Heart left ventricle (tissue), 16 donors: ENCODE results near the gene GRIN3B. TPM values are rescaled to one million over a fixed set of nuclear protein-coding genes. Genes with fewer than 3 reads are reported as not detected.
A peak's percentile ranks its signal among the peaks of the same experiment; 100 is the strongest.

Experiments
- ATAC-seq, 4 donors: fragments of 200-7000 bp; cut with Tn5 transposase; one replicate each; pipeline ENCODE4 v1.9.1; 2020 to 2022; ENCODE audit warnings: moderate library complexity in 4 of 4, mild to moderate bottlenecking in 3 of 4, moderate number of reproducible peaks in 1 of 4
- DNase-seq, 5 donors: peaks; one replicate each; pipeline ENCODE4 v3.0.0-alpha.2; 2020
- H3K27ac ChIP-seq, 12 donors: fragments of 200-600 bp; sonication (generic) in 4 of 12; one replicate each; pipeline versions ENCODE4 v1.5.0 to v1.8.0; 2016 to 2022; ENCODE audit warnings: mild to moderate bottlenecking in 2 of 12
- H3K27me3 ChIP-seq, 9 donors: fragments of 200-600 bp; sonication (generic) in 2 of 9; one replicate each; pipeline versions ENCODE4 v1.5.1 to v1.8.0; 2016 to 2022; ENCODE audit warnings: mild to moderate bottlenecking in 3 of 9
- H3K36me3 ChIP-seq, 9 donors: fragments of 200-600 bp; sonication (generic) in 2 of 9; one replicate each; pipeline versions ENCODE4 v1.5.0 to v1.8.0; 2018 to 2022; ENCODE audit warnings: mild to moderate bottlenecking in 2 of 9
- H3K4me1 ChIP-seq, 12 donors: fragments of 200-600 bp; sonication (generic) in 4 of 12; one replicate each; pipeline versions ENCODE4 v1.5.0 to v1.8.0; 2016 to 2022; ENCODE audit warnings: mild to moderate bottlenecking in 3 of 12
- H3K4me3 ChIP-seq, 12 donors: fragments of 200-600 bp; sonication (generic) in 4 of 12; one replicate each; pipeline versions ENCODE4 v1.5.0 to v1.8.0; 2017 to 2022; ENCODE audit warnings: mild to moderate bottlenecking in 9 of 12, moderate library complexity in 4 of 12
- H3K9me3 ChIP-seq, 12 donors: fragments of 200-600 bp; sonication (generic) in 4 of 12; one replicate each; pipeline versions ENCODE4 v1.5.0 to v1.8.0; 2016 to 2022; ENCODE audit warnings: mild to moderate bottlenecking in 1 of 12
- POLR2A ChIP-seq, 2 donors: fragments of 450-650 bp; IDR thresholded peaks; one replicate each; pipeline ENCODE4 v1.6.1; 2017; ENCODE audit warnings: antibody characterized with exemption in 2 of 2, mild to moderate bottlenecking in 2 of 2, moderate library complexity in 2 of 2
- WGBS, 4 donors: extraction: QIAGEN DNeasy Blood & Tissue Kit in 2 of 4; methylation state at CpG; one replicate each; pipeline versions ENCODE4 v1.1.5 to v1.1.7; 2013 to 2018; 5-methylcytosine and 5-hydroxymethylcytosine counted together
- intact Hi-C, 10 donors: fragments of 100-400 bp; cut with DNase I; formaldehyde crosslinking; loops; one replicate each; pipeline versions ENCODE4 v1.11.1 to v1.14.2; 2022
- long read RNA-seq, 3 donors: library from polyadenylated mRNA; unstranded; transcript quantifications; one replicate each; pipeline ENCODE4 v2.0.0, GENCODE V29; 2020 to 2021
- polyA plus RNA-seq, 2 donors: library from polyadenylated mRNA; stranded (reverse); fragments of 200-250 nt; gene quantifications; one replicate each; pipeline ENCODE4 v1.2.3, GENCODE V29; 2013
- total RNA-seq, 9 donors: library from RNA; depleted of rRNA in 2 of 9; stranded (reverse); fragments of >200 nt in 2 of 9; fragmentation: NEBNext Ultra II Directional in 3 of 9; extraction: Animal tissue kit (Norgen Biotek cat#: 25700) in 3 of 9; gene quantifications; one replicate each; pipeline versions ENCODE4 v1.1.0 to v1.2.4, GENCODE V29; 2016 to 2023
- TF ChIP-seq, protein P1 (sequence below), 12 donors: fragments of 200-600 bp; sonication (generic) in 4 of 12; IDR thresholded peaks; one replicate each; pipeline versions ENCODE4 v1.5.0 to v1.8.0; 2018 to 2022; ENCODE audit warnings: antibody characterized with exemption in 12 of 12, mild to moderate bottlenecking in 5 of 12
- donor health status: ischemic (EF 13 %, LVEDD 7.1; RV severe dilation, severe dysfunction).
- donor health status: healthy with polysubstance abuse.
- donor health status: DM: no; HTN: yes; CAD: no.
- donor health status: DM: no; HTN: no; CAD: no.
- donor health status: ischemic (EF 25% LVEDD 6.9; RV normal size, moderate dysfunction).
- donor health status: ischemic (EF 25% LVEDD 5.7; RV mildly dilated, moderate dysfunction).
- donor health status: healthy.
- donor health status: DM: yes; HTN: yes; CAD: no.
- donor health status: ischemic (EF 35%, LVEDD 5.7; RV mildly dilated, moderate dysfunction).
- donor health status: nonischemic (EF 11% LVEDD 7.7; RV severe dilation, severe dysfunction).
- donor health status: DM: yes; HTN: yes; CAD: no.
- donor health status: PGD.
- donor health status: ischemic (EF 29% LVEDD 5.4; RV normal size, mild dysfunction).
- donor health status: nonischemic (EF 23%, LVEDD 6.1; RV moderate dilation, normal function).

GRIN3B gene
- total RNA-seq = under 1 TPM in 2 of 9 donors, not detected in 7; 0.09 to 0.51 TPM
- under 1 TPM in 1 of 2 donors, not detected in 1; 0.01 TPM for polyA plus RNA-seq
- long read RNA-seq, donor 1 = 0 reads
- long read RNA-seq, donor 2 = 0 reads
- long read RNA-seq, donor 3 = 0 reads

DNA sequence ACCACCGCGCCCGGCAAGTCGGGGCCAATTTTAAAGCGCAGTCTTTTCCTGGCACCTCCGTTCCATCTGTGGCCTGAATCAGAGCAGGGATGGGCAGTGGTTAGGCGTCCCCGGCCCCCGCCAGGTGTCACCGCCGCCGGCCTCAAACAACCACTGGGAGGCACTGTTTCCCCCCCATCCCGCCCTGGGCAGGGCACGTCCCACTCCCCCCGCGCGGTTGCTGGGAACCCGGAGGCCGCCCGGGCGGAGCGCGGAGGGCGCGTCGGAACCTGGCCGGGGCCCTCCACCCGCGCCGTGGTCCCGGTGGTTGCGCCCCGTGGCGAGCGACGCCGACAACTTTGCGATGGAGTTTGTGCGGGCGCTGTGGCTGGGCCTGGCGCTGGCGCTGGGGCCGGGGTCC lies at the start of gene GRIN3B:
TSS of gene GRIN3B (plus strand) at position 325 of the 400 bp plus-strand sequence. CDS start at position 344, 19 bp downstream.
- H3K36me3 ChIP-seq = no peaks in the 10 kb centered on the region
- 2 to 4% (median 2%) methylated on average over 20 to 43 of the region's 43 CpGs for WGBS, 4 donors
- no peak within 1 kb of the TSS for H3K27ac ChIP-seq
- TF ChIP-seq, protein P1, sequence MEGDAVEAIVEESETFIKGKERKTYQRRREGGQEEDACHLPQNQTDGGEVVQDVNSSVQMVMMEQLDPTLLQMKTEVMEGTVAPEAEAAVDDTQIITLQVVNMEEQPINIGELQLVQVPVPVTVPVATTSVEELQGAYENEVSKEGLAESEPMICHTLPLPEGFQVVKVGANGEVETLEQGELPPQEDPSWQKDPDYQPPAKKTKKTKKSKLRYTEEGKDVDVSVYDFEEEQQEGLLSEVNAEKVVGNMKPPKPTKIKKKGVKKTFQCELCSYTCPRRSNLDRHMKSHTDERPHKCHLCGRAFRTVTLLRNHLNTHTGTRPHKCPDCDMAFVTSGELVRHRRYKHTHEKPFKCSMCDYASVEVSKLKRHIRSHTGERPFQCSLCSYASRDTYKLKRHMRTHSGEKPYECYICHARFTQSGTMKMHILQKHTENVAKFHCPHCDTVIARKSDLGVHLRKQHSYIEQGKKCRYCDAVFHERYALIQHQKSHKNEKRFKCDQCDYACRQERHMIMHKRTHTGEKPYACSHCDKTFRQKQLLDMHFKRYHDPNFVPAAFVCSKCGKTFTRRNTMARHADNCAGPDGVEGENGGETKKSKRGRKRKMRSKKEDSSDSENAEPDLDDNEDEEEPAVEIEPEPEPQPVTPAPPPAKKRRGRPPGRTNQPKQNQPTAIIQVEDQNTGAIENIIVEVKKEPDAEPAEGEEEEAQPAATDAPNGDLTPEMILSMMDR (IDR thresholded peaks at IDR 0.05) = peak in 11 of 12 donors; percentile 15 to 55 (median 47)
- no peak for TF ChIP-seq POLR2A (IDR thresholded peaks at IDR 0.05)
- peak within 1 kb of the TSS in 9 of 12 donors; percentile 6 to 42 (median 24) for H3K4me3 ChIP-seq
- no peaks in the 10 kb centered on the region for H3K9me3 ChIP-seq
- DNase-seq (peak in 4 of 5 donors; percentile 49 to 82 (median 58)), ATAC-seq (peak in 3 of 4 donors; percentile 28 to 37 (median 32))
- intact Hi-C loops = no loop called here
- peaks cover 37 to 81% (median 60%) of the 10 kb centered on the region in 9 donors for H3K27me3 ChIP-seq
- H3K4me1 ChIP-seq = peaks cover 0 to 34% (median 12%) of the 10 kb centered on the region in 12 donors

DNA sequence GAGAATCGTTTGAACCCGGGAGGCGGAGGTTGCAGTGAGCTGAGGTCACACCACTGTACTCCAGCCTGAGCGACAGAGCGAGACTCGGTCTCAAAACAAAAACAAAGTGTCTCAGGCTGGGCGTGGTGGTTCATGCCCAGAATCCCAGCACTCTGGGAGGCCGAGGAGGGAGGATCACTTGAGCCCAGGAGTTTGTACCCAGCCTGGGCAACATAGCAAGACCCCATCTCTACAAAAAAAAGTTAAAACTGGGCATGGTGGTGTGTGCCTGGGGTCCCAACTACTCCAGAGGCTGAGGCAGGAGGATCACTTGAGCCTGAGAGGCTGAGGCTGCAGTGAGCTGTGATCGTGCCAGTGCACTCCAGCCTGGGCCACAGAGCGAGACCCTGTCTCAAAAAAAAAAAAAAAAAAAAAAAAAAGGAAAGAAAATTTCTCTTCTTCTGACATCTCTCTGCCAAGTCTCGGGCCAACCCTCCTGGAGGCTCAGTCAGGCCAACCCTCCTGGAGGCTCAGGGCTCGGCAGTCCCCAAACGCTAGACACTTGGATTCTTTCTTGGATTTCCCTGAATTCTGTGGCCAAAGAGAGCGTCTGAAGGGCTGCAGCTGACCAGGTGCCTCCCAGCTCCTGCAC lies 48.1 kb upstream of the GRIN3B start:
- H3K27ac ChIP-seq = no peak overlapping the region
- DNase-seq (no peak), ATAC-seq (no peak)
- H3K27me3 ChIP-seq = no peaks in the 10 kb centered on the region
- peaks cover 0 to 3% (median 0%) of the 10 kb centered on the region in 9 donors for H3K36me3 ChIP-seq
- H3K4me1 ChIP-seq = peaks cover 0 to 26% (median 0%) of the 10 kb centered on the region in 12 donors
- H3K4me3 ChIP-seq = no peak overlapping the region
- H3K9me3 ChIP-seq = no peaks in the 10 kb centered on the region
- TF ChIP-seq, protein P1 (IDR thresholded peaks at IDR 0.05) = no peak
- TF ChIP-seq POLR2A (IDR thresholded peaks at IDR 0.05) = no peak
- intact Hi-C loops = no loop called here
- WGBS, 4 donors = 85 to 92% (median 89%) methylated on average over 14 of the region's 14 CpGs

- Histone ChIP-seq H3K4me1 (peaks cover 0 to 19% (median 0%) of the 10 kb centered on the region in 12 donors), H3K27me3 (no peaks in the 10 kb centered on the region), H3K4me3 (peak overlapping the region in 1 of 12 donors; percentile 21), H3K36me3 (peaks cover 0 to 2% (median 0%) of the 10 kb centered on the region in 9 donors), H3K9me3 (no peaks in the 10 kb centered on the region), H3K27ac (no peak overlapping the region)
- DNase-seq = no peak
- TF ChIP-seq, protein P1 (IDR thresholded peaks at IDR 0.05) = no peak
- TF ChIP-seq POLR2A (IDR thresholded peaks at IDR 0.05) = no peak
- no peak for ATAC-seq
- WGBS, 4 donors = 48 to 59% (median 58%) methylated on average over 18 to 21 of the region's 21 CpGs
- intact Hi-C loops = no loop called here
Measured at GRCh38 chr19:952680-953444, 47.4 kb upstream of the GRIN3B start.
